Measurements from ENCODE around the gene SPATC1L. TPM values are rescaled to one million over a fixed set of nuclear protein-coding genes. Genes with fewer than 3 reads are reported as not detected.

The SPATC1L gene
- total and polyA plus RNA-seq, 2 donors (not counting 3 experiments of a cell fraction or from before 2014, with no cell fraction given), result 11.5 to 15.3 TPM

GRCh38 chr21:46161633-46162592 is 22.3 kb downstream of the SPATC1L start:
- Histone ChIP-seq H3K4me2 (ENCODE audit: insufficient read depth, low read length) (no peak overlapping the region), H3K4me3 (replicated peaks in 1 of 3; ENCODE audit: insufficient read depth in 1 of 3, low read depth in 1 of 3, low read length in 3 of 3) (no peak overlapping the region), H3K9me3 (replicated peaks; ENCODE audit: control insufficient read depth, insufficient read depth, low read length) (no peaks in the 10 kb centered on the region), H3K27ac (ENCODE audit: insufficient read depth, low read depth, low read length) (no peak overlapping the region), H2AFZ (ENCODE audit: low read depth, low read length) (no peak overlapping the region), H3K79me2 (ENCODE audit: control insufficient read depth, insufficient read depth, low read length) (no peaks in the 10 kb centered on the region), H3K9ac (replicated peaks; ENCODE audit: extremely low read depth, insufficient read depth, low read length) (no peak overlapping the region), H3K27me3 (ENCODE audit: control insufficient read depth in 2 of 2, insufficient read depth in 2 of 2, low read length in 2 of 2) (no peaks in the 10 kb centered on the region), H3K4me1 (ENCODE audit: control insufficient read depth, extremely low read depth, insufficient read depth, low read length) (no peaks in the 10 kb centered on the region), H3K36me3 (ENCODE audit: control insufficient read depth in 2 of 2, extremely low read depth in 1 of 2, insufficient read depth in 2 of 2, low read length in 2 of 2) (no peaks in the 10 kb centered on the region), H3K9me1 (replicated peaks; ENCODE audit: control insufficient read depth, extremely low read depth, insufficient read depth, low read length) (no peaks in the 10 kb centered on the region), H4K20me1 (replicated peaks; ENCODE audit: control insufficient read depth, extremely low read depth, insufficient read depth, low read length) (no peaks in the 10 kb centered on the region)
- TF ChIP-seq POLR2AphosphoS5 (IDR thresholded peaks at IDR 0.05; ENCODE audit: insufficient read depth, low read depth, low read length) (no peak), FOS (IDR thresholded peaks at IDR 0.05; ENCODE audit: borderline replicate concordance, insufficient read depth, low read length) (no peak), JUN (IDR thresholded peaks at IDR 0.05; ENCODE audit: borderline replicate concordance, insufficient read depth, insufficient read length, low read depth) (no peak), MYC (IDR thresholded peaks at IDR 0.05; ENCODE audit: low read depth, low read length) (no peak), POLR2A (IDR thresholded peaks at IDR 0.05; ENCODE audit: low read depth, low read length) (no peak), CTCF (IDR thresholded peaks at IDR 0.05; ENCODE audit: extremely low read depth in 1 of 2, insufficient read depth in 1 of 2, low read depth in 1 of 2, low read length in 2 of 2) (no peak), EZH2 (IDR thresholded peaks at IDR 0.05; ENCODE audit: borderline replicate concordance, low read depth, low read length, severe bottlenecking) (no peak), GATA2 (IDR thresholded peaks at IDR 0.05; ENCODE audit: insufficient read depth, insufficient read length, low read depth, low read length) (no peak)
- TF ChIP-seq, protein P1, sequence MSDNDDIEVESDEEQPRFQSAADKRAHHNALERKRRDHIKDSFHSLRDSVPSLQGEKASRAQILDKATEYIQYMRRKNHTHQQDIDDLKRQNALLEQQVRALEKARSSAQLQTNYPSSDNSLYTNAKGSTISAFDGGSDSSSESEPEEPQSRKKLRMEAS (IDR thresholded peaks at IDR 0.05; ENCODE audit: insufficient read depth, insufficient read length), result no peak
- no peak for DNase-seq (ENCODE audit: low read depth, low spot score)
- intact Hi-C loops (cut with micrococcal nuclease), result no loop called here
- CTCF ChIA-PET, result interaction anchor here (0.6 to 1.6 kb wide), 3 partner anchors 9 to 34 kb away, joined by 3 to 7 read pairs (median 4); no protein-coding TSS in a partner anchor
- POLR2A ChIA-PET, result no interaction called here
- BruUV-seq (replicated peaks), result no TSS peak
- FAIRE-seq, result no peak
- dilution Hi-C loops (cut with MboI; ENCODE audit: extremely low pct_ligation_motif_present, low sequenced_read_pairs), result no loop called here
